ENCODE data around the gene EXOC4.

EXOC4 gene

DNA sequence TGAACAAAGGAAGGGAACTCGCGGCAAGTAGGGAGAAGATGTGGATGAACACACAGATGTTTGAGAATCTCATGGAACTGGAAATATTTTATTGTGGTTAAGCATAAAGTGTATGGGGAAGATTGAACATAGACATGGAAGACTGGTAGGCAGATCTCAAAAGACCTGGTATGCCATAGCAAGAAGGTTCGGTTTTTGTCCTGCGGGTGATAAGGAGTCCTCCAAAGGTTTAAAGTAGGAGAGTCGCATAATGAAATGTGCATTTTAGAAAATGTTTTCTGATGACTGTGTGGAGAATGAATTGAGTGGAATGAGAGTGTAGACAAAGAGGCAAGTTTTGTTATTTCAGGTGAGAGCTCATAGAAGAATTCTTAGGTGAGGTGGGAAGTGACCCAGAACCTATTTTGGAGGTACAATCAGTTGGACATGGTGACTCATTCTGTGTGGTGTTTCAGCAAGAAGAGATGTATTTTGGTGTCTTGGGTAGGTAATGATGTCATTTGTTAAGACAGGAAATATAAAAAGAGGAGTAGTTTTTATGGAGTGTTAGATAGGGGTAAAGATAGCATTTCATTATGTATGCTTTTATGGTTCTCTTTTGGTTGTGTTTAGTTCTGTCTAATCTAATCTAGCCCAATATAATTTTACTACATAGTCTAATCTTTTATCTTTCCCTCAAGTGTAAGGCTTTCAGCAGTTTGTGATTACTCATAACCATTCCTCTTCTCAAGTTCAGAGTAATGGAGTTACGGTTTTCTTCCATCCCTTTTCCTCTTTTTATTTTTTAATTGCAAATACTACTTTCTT is 239.2 kb downstream of the EXOC4 start:
- DNase-seq (ENCODE audit: low spot score): no peak

DNA sequence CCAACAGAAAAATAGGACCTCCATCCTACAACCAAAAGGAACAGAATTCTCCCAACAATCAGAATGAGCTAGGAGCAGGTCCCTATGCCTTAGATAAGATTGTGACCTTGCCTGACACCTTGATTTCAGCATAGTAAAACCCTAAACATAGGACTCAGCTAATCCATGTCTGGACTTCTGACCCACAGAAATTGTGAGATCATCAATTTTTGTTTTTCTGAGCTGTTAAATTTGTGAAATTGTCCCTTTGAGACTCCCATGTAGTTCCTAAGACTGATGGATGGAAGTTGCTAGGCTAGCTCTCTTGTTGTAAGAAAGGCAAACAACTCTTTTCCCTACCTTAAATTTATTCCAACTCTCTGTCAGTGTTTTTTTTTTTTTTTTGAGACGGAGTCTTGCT is 244.2 kb downstream of the EXOC4 start:
- no peak for DNase-seq (ENCODE audit: low spot score)

DNA sequence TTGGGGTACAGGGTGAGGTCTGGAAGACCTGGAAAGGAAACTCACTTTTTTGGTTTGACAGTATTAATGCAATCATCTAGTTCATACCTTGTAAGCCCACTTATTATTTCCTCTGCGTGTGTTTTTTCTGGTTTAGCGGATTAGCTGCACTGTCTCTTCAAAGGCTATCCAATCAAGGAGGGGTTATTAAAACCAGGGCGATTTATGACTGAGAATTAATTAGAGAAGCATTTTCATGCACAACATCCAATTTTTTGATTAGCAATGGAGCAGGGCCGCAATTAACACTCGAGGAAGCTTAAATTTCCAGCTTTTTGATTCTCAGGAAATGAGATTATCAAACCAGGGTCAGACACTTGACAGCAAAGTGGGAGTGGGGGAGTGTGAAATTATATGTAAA is 248.9 kb downstream of the EXOC4 start:
- no peak for DNase-seq (ENCODE audit: low spot score)

DNA sequence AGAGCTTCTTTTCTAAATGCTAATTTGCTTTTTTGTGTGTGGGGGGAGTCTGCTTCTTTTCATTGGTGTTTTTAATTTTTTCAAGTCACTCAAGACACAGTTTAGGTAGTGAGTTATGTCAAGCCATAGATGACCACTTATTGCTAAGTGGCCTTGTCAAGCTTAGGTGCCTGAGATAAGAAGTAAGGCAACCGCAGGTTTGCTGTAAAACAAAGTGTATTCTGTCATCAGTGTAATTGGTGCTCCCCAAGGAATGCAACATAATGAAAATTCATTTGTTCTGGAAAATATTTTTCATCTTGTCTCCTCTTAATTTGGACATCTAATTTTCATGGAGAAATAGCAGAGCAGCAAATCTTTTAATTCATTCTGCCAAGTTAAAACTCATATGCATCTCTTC is 249.6 kb downstream of the EXOC4 start:
- no peak for DNase-seq (ENCODE audit: low spot score)

DNA sequence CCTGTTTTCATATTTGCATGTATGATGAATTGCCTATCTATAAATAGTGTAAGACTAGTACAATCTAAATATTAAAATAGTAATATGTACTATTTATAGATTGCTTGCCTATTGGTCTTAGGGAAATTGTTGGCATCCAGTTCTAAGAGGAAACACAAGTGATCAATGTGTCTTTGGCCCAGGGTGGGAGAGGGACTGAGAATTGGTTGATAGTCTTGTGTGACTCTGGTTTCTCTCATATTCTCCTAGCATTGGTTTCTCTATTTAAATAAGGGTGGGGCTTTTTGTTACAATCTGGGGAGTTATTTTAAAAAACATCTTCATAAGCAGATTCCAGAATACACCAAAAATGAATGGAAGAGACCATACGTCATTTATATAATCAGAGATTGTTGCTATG is 250.1 kb downstream of the EXOC4 start:
- no peak for DNase-seq (ENCODE audit: low spot score)

DNA sequence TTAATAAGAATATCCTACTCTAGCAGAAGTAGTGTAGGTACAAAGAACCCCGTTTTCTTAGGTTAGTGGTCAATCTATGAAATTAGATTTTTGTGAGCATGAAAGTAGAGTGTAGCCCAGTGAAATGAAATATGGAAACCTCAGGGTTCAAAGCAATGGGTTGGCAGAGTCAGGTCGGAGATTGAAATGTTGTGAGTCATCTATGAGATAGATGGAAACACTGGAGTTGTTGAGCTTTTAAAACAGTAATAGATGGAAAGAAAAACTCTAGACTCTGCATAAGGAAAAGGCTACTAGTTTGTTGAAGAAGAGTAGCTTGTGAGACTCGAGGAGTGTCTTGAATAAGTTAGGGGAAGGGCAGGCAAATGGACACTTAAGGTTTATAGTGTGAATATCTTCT is 251.9 kb downstream of the EXOC4 start:
- DNase-seq (ENCODE audit: low spot score): no peak

DNA sequence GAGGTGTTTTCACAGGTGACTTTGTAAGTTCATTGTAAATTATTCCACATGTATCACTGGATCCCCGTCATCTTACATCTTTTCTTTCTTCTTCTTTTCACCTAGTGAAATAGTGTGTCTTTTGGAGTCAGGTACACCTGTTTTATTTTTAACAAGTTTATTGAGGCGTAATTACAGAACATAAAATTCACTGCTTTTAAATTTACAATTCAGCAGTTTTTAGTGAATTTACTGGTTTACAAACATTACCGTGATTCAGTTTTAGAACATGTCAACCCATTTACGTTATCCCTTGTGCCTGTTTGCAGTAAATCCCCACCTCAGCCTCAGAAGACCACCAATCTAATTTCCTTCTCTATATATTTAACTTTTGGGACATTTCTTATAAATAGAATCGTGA is 256.9 kb downstream of the EXOC4 start:
- DNase-seq (ENCODE audit: low spot score): no peak

DNA sequence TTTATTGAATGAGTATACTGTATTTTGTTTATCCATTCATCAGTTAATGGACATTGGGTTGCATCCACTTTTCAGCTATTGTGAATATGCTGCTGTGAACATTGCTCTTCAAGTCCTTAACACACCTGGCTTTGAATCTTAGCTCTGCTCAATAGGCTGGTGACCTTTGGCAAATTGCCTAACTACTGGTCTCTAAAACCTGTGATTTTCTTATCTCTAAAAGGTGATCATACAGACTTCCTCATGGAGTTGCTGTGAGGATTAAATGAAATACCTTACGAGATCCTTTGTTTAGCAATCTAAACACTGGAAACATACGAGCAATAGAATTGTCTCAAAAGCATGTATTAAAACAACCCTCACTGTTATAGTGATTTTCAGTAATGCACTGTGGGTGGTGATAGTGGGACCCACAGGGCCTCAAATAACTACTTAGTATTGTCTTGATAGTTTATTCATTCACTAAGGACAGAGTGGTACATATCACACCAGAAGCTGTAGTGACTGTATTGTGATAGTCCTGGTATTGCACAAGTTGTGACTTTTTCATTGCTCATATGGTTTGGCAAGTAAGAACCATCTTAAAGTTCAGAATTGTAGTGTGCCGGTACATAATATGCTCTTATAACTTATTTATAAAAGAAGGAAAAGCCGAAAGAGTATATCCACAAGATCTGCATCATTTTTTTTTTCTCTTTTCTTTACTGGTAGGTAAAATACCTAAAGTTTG is 257.6 kb downstream of the EXOC4 start:
- no peak for DNase-seq (ENCODE audit: low spot score)

DNA sequence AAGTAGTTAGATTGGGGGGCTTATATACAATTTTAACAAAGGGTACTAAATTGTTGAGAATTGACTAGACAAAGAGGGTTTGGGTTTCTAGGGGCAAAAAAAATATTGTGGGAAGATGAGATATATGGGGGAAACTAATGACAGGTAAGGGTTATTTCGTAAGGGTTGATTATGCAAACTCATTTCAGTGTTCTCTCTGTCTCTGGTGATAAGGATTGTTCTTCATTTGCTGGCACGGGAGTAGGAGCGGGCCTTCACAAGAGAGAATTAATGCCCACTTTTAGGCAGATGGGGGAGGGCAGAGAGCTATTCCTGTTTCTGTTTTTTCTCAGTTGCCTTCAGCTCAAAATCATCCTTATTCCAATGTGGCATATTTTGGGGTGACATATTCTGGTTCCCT is 258.4 kb downstream of the EXOC4 start:
- DNase-seq (ENCODE audit: low spot score): no peak

DNA sequence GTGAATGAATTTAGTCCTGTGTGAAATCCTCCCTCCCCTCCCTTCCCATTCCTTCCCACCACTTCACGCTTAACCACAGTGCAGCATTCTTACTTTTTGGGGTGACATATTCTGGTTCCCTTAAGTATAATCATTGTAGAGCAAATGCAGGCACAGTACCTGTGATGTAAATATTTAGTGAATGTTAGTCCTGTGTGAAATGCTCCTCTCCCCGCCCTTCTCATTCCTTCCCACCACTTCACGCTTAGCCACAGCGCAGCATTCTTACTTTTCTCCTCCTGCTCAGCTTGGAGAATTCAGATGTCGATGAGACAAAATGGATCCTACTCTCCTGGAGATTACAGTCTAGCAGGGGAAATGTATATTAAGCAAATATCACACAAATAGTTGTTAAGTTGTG is 258.8 kb downstream of the EXOC4 start:
- no peak for DNase-seq (ENCODE audit: low spot score)

DNA sequence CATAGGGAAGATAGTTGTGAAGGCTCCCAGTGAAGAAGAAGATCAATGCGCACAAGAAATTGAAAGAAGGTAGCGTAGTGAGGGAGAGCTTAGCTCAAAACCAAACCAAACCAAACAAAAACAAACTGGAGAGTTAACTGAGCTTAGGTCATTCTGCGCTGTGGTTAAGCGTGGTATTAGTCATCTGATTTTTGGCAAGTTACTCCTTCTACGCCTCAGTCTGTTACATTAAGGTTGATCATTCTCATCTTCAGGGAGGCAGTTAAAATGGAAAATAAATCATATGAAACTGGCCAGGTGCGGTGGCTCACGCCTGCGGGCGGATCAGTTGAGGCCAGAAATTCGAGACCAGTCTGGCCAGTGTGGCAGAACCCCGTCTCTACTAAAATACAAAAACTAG is 259.7 kb downstream of the EXOC4 start:
- no peak for DNase-seq (ENCODE audit: low spot score)

DNA sequence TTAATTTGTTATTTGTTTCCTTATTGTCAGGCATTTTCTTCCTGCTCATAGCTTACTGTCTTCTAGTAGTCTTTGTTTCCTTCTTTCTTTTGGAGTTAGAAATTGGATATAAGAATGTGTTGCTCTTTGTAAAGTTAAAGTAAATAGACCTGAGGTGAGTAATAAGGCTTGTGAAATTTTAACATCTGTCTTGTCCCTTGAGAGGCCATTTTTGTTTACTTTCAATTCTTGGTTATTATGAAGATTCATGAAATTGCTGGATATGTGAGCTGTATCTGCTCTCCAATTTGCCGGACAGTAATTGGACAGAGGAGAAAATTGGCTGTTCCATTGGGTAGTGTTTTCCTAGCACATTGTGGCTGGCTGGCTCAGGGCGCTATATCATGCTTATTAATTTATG is 260.7 kb downstream of the EXOC4 start:
- peak; percentile 13 for DNase-seq (ENCODE audit: low spot score)

DNA sequence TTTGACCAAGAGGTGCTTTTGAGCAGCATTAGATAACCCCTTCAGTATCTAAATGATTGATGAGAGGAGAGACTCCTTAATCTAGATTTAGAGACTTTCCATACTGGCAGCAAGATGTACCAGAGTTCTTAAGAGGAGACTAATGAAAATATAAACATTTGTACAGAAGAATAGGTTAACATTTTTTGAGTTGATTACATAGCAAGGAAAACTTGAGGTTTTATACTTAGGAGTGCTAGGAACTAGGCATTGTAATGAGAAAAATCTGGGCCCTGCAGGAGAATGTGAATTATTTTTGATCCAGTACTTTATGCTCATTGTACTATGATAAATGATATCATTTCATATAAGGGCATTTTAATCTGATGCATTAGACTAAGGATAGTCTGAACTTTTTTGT is 261.7 kb downstream of the EXOC4 start:
- no peak for DNase-seq (ENCODE audit: low spot score)

DNA sequence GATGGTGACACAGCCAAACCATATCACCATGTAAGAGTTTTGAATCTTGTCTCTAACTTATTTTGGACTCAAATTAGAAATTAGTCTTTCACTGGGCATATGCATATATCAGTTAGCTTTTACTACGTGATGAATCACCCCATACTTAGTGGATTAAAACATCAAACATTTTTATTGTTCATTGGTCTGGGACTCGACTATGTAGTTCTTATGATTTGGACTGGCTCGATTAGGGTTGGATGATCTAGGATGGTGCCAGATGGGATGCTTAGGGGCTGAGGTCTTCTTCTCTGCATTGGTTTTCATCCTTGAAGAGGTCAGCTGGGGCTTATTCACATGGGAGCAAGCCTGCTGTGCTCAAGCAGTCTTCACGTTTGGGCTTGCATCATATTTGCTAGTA is 264.9 kb downstream of the EXOC4 start:
- DNase-seq (ENCODE audit: low spot score): no peak

DNA sequence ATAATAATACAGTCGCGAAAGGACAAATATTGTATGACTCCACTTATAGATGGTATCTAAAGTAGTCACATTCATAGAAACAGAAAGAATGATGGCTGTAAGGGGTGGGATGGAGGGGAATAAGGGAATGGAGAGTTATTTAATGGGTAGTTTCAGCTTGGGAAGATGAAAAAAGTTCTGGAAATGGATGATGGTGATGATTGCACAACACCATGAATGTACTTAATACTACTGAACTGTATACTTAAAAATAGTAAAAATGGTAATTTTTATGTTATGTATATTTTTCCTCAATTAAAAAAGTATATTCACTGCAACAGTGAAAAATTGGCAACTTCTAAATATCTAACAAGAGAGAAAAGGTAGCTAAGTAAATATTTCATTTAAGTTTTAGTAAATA is 265.8 kb downstream of the EXOC4 start:
- DNase-seq (ENCODE audit: low spot score): no peak

DNA sequence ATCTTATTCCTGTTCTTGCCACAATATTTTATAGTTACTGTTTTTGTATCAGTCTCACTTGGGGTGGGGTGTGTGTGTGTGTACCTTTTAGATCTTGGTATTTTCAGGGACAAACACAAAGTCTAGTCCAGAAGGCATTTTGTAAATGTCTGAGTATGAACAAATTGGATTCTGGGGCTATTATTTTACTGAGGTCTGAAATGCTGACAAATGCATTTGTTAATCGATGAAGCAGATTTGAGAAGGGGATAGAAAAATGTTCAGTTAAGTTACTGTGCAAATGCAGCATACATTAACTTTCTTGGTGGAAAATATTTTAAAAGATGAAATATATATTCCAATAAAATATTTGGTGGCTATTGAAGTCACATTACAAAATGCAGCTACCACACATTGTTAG is 267.4 kb downstream of the EXOC4 start:
- DNase-seq (ENCODE audit: low spot score): no peak

DNA sequence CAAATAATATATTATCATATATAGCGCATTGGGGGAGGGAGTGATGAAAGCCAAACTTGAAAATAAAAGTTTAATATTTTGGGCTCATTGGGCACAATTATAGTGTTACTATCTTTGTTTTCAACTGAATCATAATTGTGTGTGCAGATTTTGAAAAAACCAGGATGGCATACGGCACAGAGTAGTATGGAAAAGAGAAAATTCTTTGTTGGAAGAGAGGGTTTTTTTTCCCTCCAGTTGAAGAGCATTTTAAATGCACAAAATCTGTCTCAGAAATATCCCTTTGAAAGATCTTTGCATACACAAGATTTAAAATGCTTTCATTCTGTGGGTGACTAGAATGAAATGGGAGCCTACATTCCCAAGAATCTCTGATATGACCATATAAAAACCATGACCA is 269.6 kb downstream of the EXOC4 start:
- no peak for DNase-seq (ENCODE audit: low spot score)

DNA sequence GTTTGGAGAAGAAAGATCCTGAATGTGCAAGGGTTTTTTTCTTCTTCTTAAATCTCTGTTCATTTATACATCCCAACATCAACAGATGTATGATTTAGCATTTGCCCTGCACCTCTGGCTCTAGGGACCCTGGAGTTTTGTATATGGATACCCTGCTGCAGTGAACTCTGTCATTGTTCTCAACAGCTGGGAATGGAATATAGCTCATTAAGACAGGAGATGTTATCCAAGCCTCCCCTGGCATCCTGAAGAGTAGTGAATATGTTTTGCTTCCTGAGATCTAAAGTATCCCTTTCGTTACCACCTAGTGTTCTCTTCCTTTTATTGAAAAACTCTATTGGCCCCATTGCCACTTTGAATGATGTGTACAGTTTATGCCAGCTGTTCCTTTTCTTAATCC is 275.9 kb downstream of the EXOC4 start:
- no peak for DNase-seq (ENCODE audit: low spot score)

DNA sequence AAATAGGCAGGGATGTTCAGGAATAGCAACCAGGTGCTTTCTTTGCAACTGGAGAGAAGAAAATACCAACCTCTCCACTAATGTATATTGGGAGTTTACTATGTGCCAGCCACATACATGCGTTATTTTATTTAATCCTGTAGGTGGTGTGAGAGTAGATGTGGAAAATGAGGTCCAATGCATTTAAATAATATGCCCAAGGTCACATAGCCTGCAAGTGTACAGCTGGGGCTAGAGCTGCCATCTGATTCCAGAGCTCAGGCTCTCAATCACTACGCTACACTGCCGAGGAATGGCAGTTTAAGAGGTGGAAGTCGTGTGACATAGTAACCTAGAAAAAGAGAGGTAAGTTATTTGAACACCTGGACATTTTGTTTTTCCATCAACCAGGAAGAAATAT is 277.0 kb downstream of the EXOC4 start:
- DNase-seq (ENCODE audit: low spot score): no peak

DNA sequence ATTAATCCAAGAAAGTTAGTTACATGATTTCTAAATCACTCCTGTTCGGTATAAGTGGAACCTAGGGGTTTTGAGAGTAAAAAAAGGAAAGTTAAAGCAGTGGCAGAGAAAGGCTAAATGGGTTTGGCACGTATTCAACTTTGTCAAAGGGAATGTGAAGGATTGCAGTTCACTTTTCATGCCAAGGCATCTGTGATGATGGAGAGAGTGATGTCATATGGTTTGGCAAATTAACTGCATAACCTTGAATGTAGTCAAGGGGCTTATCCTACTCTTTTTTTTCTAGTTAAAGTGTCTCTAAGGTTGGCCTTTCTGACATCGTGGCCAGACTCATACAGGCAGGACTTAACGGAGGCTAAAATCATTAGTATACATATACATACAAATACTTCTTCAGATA is 277.8 kb downstream of the EXOC4 start:
- DNase-seq (ENCODE audit: low spot score): peak; percentile 36

DNA sequence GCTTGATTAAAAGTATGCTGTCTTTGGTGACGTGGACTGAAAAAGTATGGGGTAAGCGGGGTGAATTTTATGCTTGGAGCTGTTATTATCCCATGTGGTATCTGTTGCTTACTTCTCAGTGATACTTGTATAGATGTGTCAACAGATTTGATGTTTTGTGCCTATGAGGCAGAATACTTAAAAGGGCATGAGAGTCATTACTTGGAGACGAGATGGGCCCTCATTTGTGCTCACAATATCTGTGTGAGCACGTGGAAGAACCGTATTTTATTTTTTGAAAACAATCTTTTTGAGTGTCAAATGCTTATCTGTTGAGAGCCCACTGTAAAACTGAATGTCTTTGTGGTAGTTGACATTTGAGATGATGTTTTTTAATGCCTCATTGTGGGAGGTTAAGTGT is 281.9 kb downstream of the EXOC4 start:
- DNase-seq (ENCODE audit: low spot score): no peak

DNA sequence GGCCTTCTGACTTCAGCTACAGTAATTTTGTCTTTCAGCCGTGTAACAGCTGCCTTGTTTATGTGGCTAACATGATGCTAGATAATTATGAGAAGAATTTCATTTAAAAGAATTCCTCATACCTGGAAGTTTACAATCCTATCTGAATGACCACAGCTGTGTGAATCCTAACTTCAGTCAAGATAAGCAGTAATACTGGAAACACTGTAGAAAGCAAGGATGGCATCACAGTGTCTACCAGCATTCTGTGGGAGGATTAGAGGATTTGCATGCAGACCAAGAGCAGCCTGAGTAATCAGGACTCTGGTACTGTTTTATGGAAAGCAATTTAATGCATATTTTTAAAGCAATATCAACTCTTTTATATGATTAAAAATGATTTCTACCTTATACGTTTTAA is 282.4 kb downstream of the EXOC4 start:
- no peak for DNase-seq (ENCODE audit: low spot score)

DNA sequence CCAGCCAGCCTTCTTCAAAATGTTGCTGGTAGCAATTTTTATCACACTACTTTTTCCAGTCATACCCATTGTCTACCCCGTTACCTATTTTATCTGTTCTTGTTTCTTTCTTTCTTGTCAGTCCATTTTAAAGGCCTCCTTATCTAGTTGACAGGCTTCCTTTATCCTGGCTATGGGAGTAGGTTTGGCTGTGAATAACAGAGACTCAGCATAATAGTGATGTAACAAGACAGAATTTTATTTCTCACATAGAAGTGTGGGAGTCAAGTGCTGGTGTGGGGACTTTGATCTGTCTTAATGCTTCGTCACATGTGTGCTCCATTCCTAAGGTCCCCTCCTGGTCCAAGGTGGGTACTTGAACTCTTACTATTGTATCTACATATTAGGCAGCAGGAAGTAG is 283.6 kb downstream of the EXOC4 start:
- DNase-seq (ENCODE audit: low spot score): no peak

DNA sequence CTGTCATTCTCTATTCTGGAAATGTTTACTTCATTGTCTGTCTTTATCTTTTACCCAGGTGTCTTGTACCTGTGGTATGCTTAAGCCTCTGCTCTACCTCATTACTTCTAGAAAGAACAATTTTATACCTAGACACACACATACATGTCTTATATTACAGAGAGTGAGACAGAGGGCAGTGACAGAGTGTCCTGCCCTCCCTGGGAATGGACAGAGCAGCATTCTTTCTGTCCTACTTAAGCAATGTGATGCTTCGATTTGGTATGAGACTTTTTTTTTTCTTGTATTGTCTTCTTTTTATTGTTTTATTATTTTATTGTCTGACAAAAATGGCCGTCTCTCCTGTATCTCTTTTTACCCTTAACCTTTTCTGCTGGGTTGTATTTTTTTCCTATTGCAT is 286.1 kb downstream of the EXOC4 start:
- peak; percentile 51 for DNase-seq (ENCODE audit: low spot score)
